Esophagus muscularis mucosa (tissue), 3 donors: ENCODE results near the gene KAZN.

Experiments
- POLR2A ChIP-seq: fragments of 450-650 bp; IDR thresholded peaks from one replicate; pipeline ENCODE4 v1.6.1; 2017; ENCODE audit warnings: antibody characterized with exemption, moderate library complexity, mild to moderate bottlenecking, low read depth
- TF ChIP-seq, protein P1 (sequence below), 3 experiments: fragments of 200-600 bp in 2 of 3; fragments of 450-650 bp in 1 of 3; sonication (generic) in 2 of 3; IDR thresholded peaks; one replicate each; pipeline ENCODE4 v1.5.1; 2017 to 2019; ENCODE audit warnings: antibody characterized with exemption in 3 of 3, mild to moderate bottlenecking in 2 of 3, moderate library complexity in 1 of 3

DNA sequence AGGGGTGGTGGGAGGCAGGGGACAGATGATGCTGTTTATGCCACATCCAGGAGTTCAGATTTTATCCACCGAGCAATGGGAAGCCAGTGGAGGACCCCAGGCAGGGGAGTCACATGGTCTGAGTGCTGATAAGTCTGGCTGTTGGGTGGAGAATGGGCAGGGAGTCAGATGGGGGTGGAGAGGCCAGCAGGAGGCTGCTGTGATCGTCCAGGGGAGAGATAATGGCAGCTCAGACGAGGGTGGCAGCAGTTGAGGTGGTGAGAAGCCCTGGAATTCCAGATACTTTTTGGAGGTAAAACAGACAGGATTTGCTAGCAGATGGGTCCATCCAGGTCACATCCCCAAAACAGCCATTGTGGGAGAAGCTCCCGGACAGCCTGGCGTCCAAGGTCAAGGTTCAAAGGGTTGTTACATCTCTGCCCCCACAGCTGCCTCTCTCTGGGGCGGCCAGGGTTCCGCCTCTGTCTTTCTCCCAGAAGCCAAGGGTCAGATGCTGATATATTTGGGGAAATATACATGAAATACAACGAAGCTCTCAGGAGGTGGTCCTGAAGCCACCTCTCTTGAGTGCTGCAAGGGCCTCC lies 303.0 kb downstream of the KAZN start:
- TF ChIP-seq, protein P1, sequence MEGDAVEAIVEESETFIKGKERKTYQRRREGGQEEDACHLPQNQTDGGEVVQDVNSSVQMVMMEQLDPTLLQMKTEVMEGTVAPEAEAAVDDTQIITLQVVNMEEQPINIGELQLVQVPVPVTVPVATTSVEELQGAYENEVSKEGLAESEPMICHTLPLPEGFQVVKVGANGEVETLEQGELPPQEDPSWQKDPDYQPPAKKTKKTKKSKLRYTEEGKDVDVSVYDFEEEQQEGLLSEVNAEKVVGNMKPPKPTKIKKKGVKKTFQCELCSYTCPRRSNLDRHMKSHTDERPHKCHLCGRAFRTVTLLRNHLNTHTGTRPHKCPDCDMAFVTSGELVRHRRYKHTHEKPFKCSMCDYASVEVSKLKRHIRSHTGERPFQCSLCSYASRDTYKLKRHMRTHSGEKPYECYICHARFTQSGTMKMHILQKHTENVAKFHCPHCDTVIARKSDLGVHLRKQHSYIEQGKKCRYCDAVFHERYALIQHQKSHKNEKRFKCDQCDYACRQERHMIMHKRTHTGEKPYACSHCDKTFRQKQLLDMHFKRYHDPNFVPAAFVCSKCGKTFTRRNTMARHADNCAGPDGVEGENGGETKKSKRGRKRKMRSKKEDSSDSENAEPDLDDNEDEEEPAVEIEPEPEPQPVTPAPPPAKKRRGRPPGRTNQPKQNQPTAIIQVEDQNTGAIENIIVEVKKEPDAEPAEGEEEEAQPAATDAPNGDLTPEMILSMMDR (IDR thresholded peaks at IDR 0.05), result no peak
- no peak for TF ChIP-seq POLR2A
